ENCODE measurements around the gene CDK16. TPM values are rescaled to one million over a fixed set of nuclear protein-coding genes. Genes with fewer than 3 reads are reported as not detected.

CDK16 gene
- total RNA-seq, 1 donor, result 61.2 TPM

GRCh38 chrX:47218920-47219815, 687 bp downstream of the CDK16 start:
- peaks cover 51% of the 10 kb centered on the region for H3K79me2 ChIP-seq (ENCODE audit: insufficient read depth, low read length)
- H2AFZ ChIP-seq (ENCODE audit: low read length), result peak overlapping the region; percentile 95

GRCh38 chrX:47221756-47222155, 3.3 kb downstream of the CDK16 start:
- Histone ChIP-seq H3K79me2 (ENCODE audit: insufficient read depth, low read length) (peaks cover 51% of the 10 kb centered on the region), H4K20me1 (ENCODE audit: insufficient read depth, low read length) (peaks cover 58% of the 10 kb centered on the region)

More at GRCh38 chrX:47218920-47219815, 687 bp downstream of the CDK16 start:
- Histone ChIP-seq H3K4me3 (ENCODE audit: insufficient read depth, low read length) (peak overlapping the region; percentile 84), H3K36me3 (ENCODE audit: insufficient read depth, low read length) (peaks cover 35% of the 10 kb centered on the region), H4K20me1 (ENCODE audit: insufficient read depth, low read length) (peaks cover 69% of the 10 kb centered on the region), H3K9me3 (ENCODE audit: low read depth, low read length) (no peaks in the 10 kb centered on the region), H3K4me2 (ENCODE audit: insufficient read depth, low read length) (peak overlapping the region; percentile 92), H3K27ac (ENCODE audit: low read depth, low read length) (peak overlapping the region; percentile 97), H3K27me3 (ENCODE audit: insufficient read depth, low read length) (no peaks in the 10 kb centered on the region), H3K4me1 (ENCODE audit: insufficient read depth, low read length) (peaks cover 31% of the 10 kb centered on the region)
- peak; percentile 91 for DNase-seq (ENCODE audit: insufficient read length, low spot score, missing footprints)
- no peak for TF ChIP-seq CTCF (IDR thresholded peaks at IDR 0.05; ENCODE audit: extremely low read depth, low read depth, low read length)

GRCh38 chrX:47222751-47223350, 4.4 kb downstream of the CDK16 start:
- peaks cover 51% of the 10 kb centered on the region for H3K79me2 ChIP-seq (ENCODE audit: insufficient read depth, low read length)
- no peak overlapping the region for H3K4me3 ChIP-seq (ENCODE audit: insufficient read depth, low read length)
- no peak overlapping the region for H3K4me2 ChIP-seq (ENCODE audit: insufficient read depth, low read length)
- DNase-seq (ENCODE audit: insufficient read length, low spot score, missing footprints), result no peak
- TF ChIP-seq CTCF (IDR thresholded peaks at IDR 0.05; ENCODE audit: extremely low read depth, low read depth, low read length), result no peak
- H3K9me3 ChIP-seq (ENCODE audit: low read depth, low read length), result no peaks in the 10 kb centered on the region
- no peak overlapping the region for H2AFZ ChIP-seq (ENCODE audit: low read length)
- peaks cover 16% of the 10 kb centered on the region for H3K4me1 ChIP-seq (ENCODE audit: insufficient read depth, low read length)
- H3K36me3 ChIP-seq (ENCODE audit: insufficient read depth, low read length), result peaks cover 46% of the 10 kb centered on the region
- peaks cover 52% of the 10 kb centered on the region for H4K20me1 ChIP-seq (ENCODE audit: insufficient read depth, low read length)
- H3K27me3 ChIP-seq (ENCODE audit: insufficient read depth, low read length), result no peaks in the 10 kb centered on the region
- H3K27ac ChIP-seq (ENCODE audit: low read depth, low read length), result no peak overlapping the region

More at GRCh38 chrX:47221756-47222155, 3.3 kb downstream of the CDK16 start:
- H3K27me3 ChIP-seq (ENCODE audit: insufficient read depth, low read length), result no peaks in the 10 kb centered on the region
- no peak for TF ChIP-seq CTCF (IDR thresholded peaks at IDR 0.05; ENCODE audit: extremely low read depth, low read depth, low read length)
- H3K36me3 ChIP-seq (ENCODE audit: insufficient read depth, low read length), result peaks cover 35% of the 10 kb centered on the region
- H3K4me3 ChIP-seq (ENCODE audit: insufficient read depth, low read length), result no peak overlapping the region
- no peak overlapping the region for H3K4me2 ChIP-seq (ENCODE audit: insufficient read depth, low read length)
- no peaks in the 10 kb centered on the region for H3K9me3 ChIP-seq (ENCODE audit: low read depth, low read length)
- no peak overlapping the region for H2AFZ ChIP-seq (ENCODE audit: low read length)
- H3K27ac ChIP-seq (ENCODE audit: low read depth, low read length), result no peak overlapping the region
- H3K4me1 ChIP-seq (ENCODE audit: insufficient read depth, low read length), result peaks cover 24% of the 10 kb centered on the region
- DNase-seq (ENCODE audit: insufficient read length, low spot score, missing footprints), result no peak

Data from osteoblast (primary cell).